ENCODE measurements around the gene ZC3HAV1.

Gene ZC3HAV1

GRCh38 chr7:139118805-139119485 lies 9.4 kb upstream of the ZC3HAV1 start:
- H3K4me1 ChIP-seq (ENCODE audit: control extremely low read depth in 1 of 4, control insufficient read depth in 4 of 4, insufficient read depth in 4 of 4, low read length in 3 of 4), result peaks cover 5 to 21% (median 13%) of the 10 kb centered on the region in 4 experiments
- 63% methylated on average over 4 of the region's 7 CpGs for WGBS (ENCODE audit: insufficient coverage)
- DNase-seq, result peak in 2 of 3 donors; percentile 48 to 65
- H3K4me3 ChIP-seq (ENCODE audit: control insufficient read depth in 1 of 7, extremely low read depth in 1 of 7, insufficient read depth in 4 of 7, low read depth in 2 of 7, low read length in 6 of 7), result no peak overlapping the region
- H3K27ac ChIP-seq (ENCODE audit: insufficient read depth in 1 of 2, low read depth in 1 of 2, low read length in 2 of 2, poor library complexity in 1 of 2, severe bottlenecking in 2 of 2), result peak overlapping the region in 1 of 2 experiments; percentile 39
- no peaks in the 10 kb centered on the region for H3K27me3 ChIP-seq (replicated peaks in 2 of 5; ENCODE audit: control insufficient read depth in 4 of 5, insufficient read depth in 5 of 5, low read length in 4 of 5)
- ChIA-PET CTCF (interaction anchor here (0.9 to 2.0 kb wide), 4 partner anchors 8 to 24 kb away, joined by 3 to 6 read pairs (median 4); no protein-coding TSS in a partner anchor), POLR2A (no interaction called here)
- no peaks in the 10 kb centered on the region for H3K9me3 ChIP-seq (ENCODE audit: control extremely low read depth in 1 of 5, control insufficient read depth in 4 of 5, insufficient read depth in 2 of 5, low read depth in 1 of 5, low read length in 4 of 5)
- H3K36me3 ChIP-seq (ENCODE audit: control insufficient read depth in 4 of 4, insufficient read depth in 4 of 4, low read length in 3 of 4), result no peaks in the 10 kb centered on the region

GRCh38 chr7:139118234-139118804 lies 8.8 kb upstream of the ZC3HAV1 start:
- Histone ChIP-seq H3K9me3 (ENCODE audit: control extremely low read depth in 1 of 5, control insufficient read depth in 4 of 5, insufficient read depth in 2 of 5, low read depth in 1 of 5, low read length in 4 of 5) (no peaks in the 10 kb centered on the region), H3K4me1 (ENCODE audit: control extremely low read depth in 1 of 4, control insufficient read depth in 4 of 4, insufficient read depth in 4 of 4, low read length in 3 of 4) (peaks cover 5 to 21% (median 13%) of the 10 kb centered on the region in 4 experiments), H3K36me3 (ENCODE audit: control insufficient read depth in 4 of 4, insufficient read depth in 4 of 4, low read length in 3 of 4) (no peaks in the 10 kb centered on the region), H3K27me3 (replicated peaks in 2 of 5; ENCODE audit: control insufficient read depth in 4 of 5, insufficient read depth in 5 of 5, low read length in 4 of 5) (no peaks in the 10 kb centered on the region), H3K27ac (ENCODE audit: insufficient read depth in 1 of 2, low read depth in 1 of 2, low read length in 2 of 2, poor library complexity in 1 of 2, severe bottlenecking in 2 of 2) (peak overlapping the region in 1 of 2 experiments; percentile 39), H3K4me3 (ENCODE audit: control insufficient read depth in 1 of 7, extremely low read depth in 1 of 7, insufficient read depth in 4 of 7, low read depth in 2 of 7, low read length in 6 of 7) (no peak overlapping the region)
- DNase-seq, result peak in 2 of 3 donors; percentile 55 to 64
- CTCF ChIA-PET, result interaction anchor here (0.9 to 2.0 kb wide), 4 partner anchors 8 to 23 kb away, joined by 3 to 6 read pairs (median 4); no protein-coding TSS in a partner anchor
- POLR2A ChIA-PET, result no interaction called here
- WGBS (ENCODE audit: insufficient coverage), result 41% methylated on average over 4 of the region's 8 CpGs

GRCh38 chr7:139117599-139118233 lies 8.2 kb upstream of the ZC3HAV1 start:
- Histone ChIP-seq H3K27me3 (replicated peaks in 2 of 5; ENCODE audit: control insufficient read depth in 4 of 5, insufficient read depth in 5 of 5, low read length in 4 of 5) (no peaks in the 10 kb centered on the region), H3K4me3 (ENCODE audit: control insufficient read depth in 1 of 7, extremely low read depth in 1 of 7, insufficient read depth in 4 of 7, low read depth in 2 of 7, low read length in 6 of 7) (no peak overlapping the region), H3K4me1 (ENCODE audit: control extremely low read depth in 1 of 4, control insufficient read depth in 4 of 4, insufficient read depth in 4 of 4, low read length in 3 of 4) (peaks cover 5 to 21% (median 13%) of the 10 kb centered on the region in 4 experiments), H3K27ac (ENCODE audit: insufficient read depth in 1 of 2, low read depth in 1 of 2, low read length in 2 of 2, poor library complexity in 1 of 2, severe bottlenecking in 2 of 2) (no peak overlapping the region), H3K36me3 (ENCODE audit: control insufficient read depth in 4 of 4, insufficient read depth in 4 of 4, low read length in 3 of 4) (no peaks in the 10 kb centered on the region), H3K9me3 (ENCODE audit: control extremely low read depth in 1 of 5, control insufficient read depth in 4 of 5, insufficient read depth in 2 of 5, low read depth in 1 of 5, low read length in 4 of 5) (no peaks in the 10 kb centered on the region)
- no peak for DNase-seq
- CTCF ChIA-PET, result interaction anchor here (1.7 kb wide), 1 partner anchor 11 kb away, joined by 4 read pairs; no protein-coding TSS in a partner anchor
- POLR2A ChIA-PET, result no interaction called here
- 88% methylated on average over 2 of the region's 5 CpGs for WGBS (ENCODE audit: insufficient coverage)

GRCh38 chr7:139116999-139117398 lies 7.5 kb upstream of the ZC3HAV1 start:
- H3K4me3 ChIP-seq (ENCODE audit: control insufficient read depth in 1 of 7, extremely low read depth in 1 of 7, insufficient read depth in 4 of 7, low read depth in 2 of 7, low read length in 6 of 7), result no peak overlapping the region
- H3K27ac ChIP-seq (ENCODE audit: insufficient read depth in 1 of 2, low read depth in 1 of 2, low read length in 2 of 2, poor library complexity in 1 of 2, severe bottlenecking in 2 of 2), result no peak overlapping the region
- no peak for DNase-seq
- H3K9me3 ChIP-seq (ENCODE audit: control extremely low read depth in 1 of 5, control insufficient read depth in 4 of 5, insufficient read depth in 2 of 5, low read depth in 1 of 5, low read length in 4 of 5), result no peaks in the 10 kb centered on the region
- no peaks in the 10 kb centered on the region for H3K36me3 ChIP-seq (ENCODE audit: control insufficient read depth in 4 of 4, insufficient read depth in 4 of 4, low read length in 3 of 4)
- H3K27me3 ChIP-seq (replicated peaks in 2 of 5; ENCODE audit: control insufficient read depth in 4 of 5, insufficient read depth in 5 of 5, low read length in 4 of 5), result no peaks in the 10 kb centered on the region
- POLR2A ChIA-PET, result no interaction called here
- H3K4me1 ChIP-seq (ENCODE audit: control extremely low read depth in 1 of 4, control insufficient read depth in 4 of 4, insufficient read depth in 4 of 4, low read length in 3 of 4), result peaks cover 5 to 21% (median 13%) of the 10 kb centered on the region in 4 experiments
- WGBS (ENCODE audit: insufficient coverage), result 100% methylated on average over 3 of the region's 3 CpGs
- CTCF ChIA-PET, result no interaction called here

GRCh38 chr7:139115104-139115503 lies 5.6 kb upstream of the ZC3HAV1 start:
- H3K36me3 ChIP-seq (ENCODE audit: control insufficient read depth in 4 of 4, insufficient read depth in 4 of 4, low read length in 3 of 4), result no peaks in the 10 kb centered on the region
- DNase-seq, result no peak
- peaks cover 10 to 27% (median 22%) of the 10 kb centered on the region in 4 experiments for H3K4me1 ChIP-seq (ENCODE audit: control extremely low read depth in 1 of 4, control insufficient read depth in 4 of 4, insufficient read depth in 4 of 4, low read length in 3 of 4)
- H3K9me3 ChIP-seq (ENCODE audit: control extremely low read depth in 1 of 5, control insufficient read depth in 4 of 5, insufficient read depth in 2 of 5, low read depth in 1 of 5, low read length in 4 of 5), result no peaks in the 10 kb centered on the region
- CTCF ChIA-PET, result interaction anchor here (0.5 to 1.7 kb wide), 5 partner anchors 12 to 63 kb away, joined by 3 to 7 read pairs (median 3); no protein-coding TSS in a partner anchor
- WGBS (ENCODE audit: insufficient coverage), result 85% methylated on average over 2 of the region's 3 CpGs
- H3K27me3 ChIP-seq (replicated peaks in 2 of 5; ENCODE audit: control insufficient read depth in 4 of 5, insufficient read depth in 5 of 5, low read length in 4 of 5), result no peaks in the 10 kb centered on the region
- POLR2A ChIA-PET, result no interaction called here
- H3K27ac ChIP-seq (ENCODE audit: insufficient read depth in 1 of 2, low read depth in 1 of 2, low read length in 2 of 2, poor library complexity in 1 of 2, severe bottlenecking in 2 of 2), result no peak overlapping the region
- H3K4me3 ChIP-seq (ENCODE audit: control insufficient read depth in 1 of 7, extremely low read depth in 1 of 7, insufficient read depth in 4 of 7, low read depth in 2 of 7, low read length in 6 of 7), result no peak overlapping the region

- POLR2A ChIA-PET, result no interaction called here
- no peak overlapping the region for H3K27ac ChIP-seq (ENCODE audit: insufficient read depth in 1 of 2, low read depth in 1 of 2, low read length in 2 of 2, poor library complexity in 1 of 2, severe bottlenecking in 2 of 2)
- DNase-seq, result no peak
- H3K4me1 ChIP-seq (ENCODE audit: control extremely low read depth in 1 of 4, control insufficient read depth in 4 of 4, insufficient read depth in 4 of 4, low read length in 3 of 4), result peaks cover 14 to 30% (median 24%) of the 10 kb centered on the region in 4 experiments
- 74% methylated on average over 4 of the region's 5 CpGs for WGBS (ENCODE audit: insufficient coverage)
- no peaks in the 10 kb centered on the region for H3K36me3 ChIP-seq (ENCODE audit: control insufficient read depth in 4 of 4, insufficient read depth in 4 of 4, low read length in 3 of 4)
- H3K4me3 ChIP-seq (ENCODE audit: control insufficient read depth in 1 of 7, extremely low read depth in 1 of 7, insufficient read depth in 4 of 7, low read depth in 2 of 7, low read length in 6 of 7), result no peak overlapping the region
- H3K27me3 ChIP-seq (replicated peaks in 2 of 5; ENCODE audit: control insufficient read depth in 4 of 5, insufficient read depth in 5 of 5, low read length in 4 of 5), result no peaks in the 10 kb centered on the region
- CTCF ChIA-PET, result interaction anchor here (0.5 to 2.0 kb wide), 9 partner anchors 9 to 223 kb away, joined by 3 to 14 read pairs (median 3); no protein-coding TSS in a partner anchor
- no peaks in the 10 kb centered on the region for H3K9me3 ChIP-seq (ENCODE audit: control extremely low read depth in 1 of 5, control insufficient read depth in 4 of 5, insufficient read depth in 2 of 5, low read depth in 1 of 5, low read length in 4 of 5)
Measured at GRCh38 chr7:139114585-139114984, 5.1 kb upstream of the ZC3HAV1 start.

All from common myeloid progenitor, CD34-positive (primary cell).